Endothelial cell of umbilical vein (primary cell): Measurements from ENCODE around the gene ARPC5.
"Not testable (repeated sequence)": the region's sequence is repeated elsewhere in the genome, so short reads cannot be mapped to it uniquely, and the experiment has no call there.

Source experiments
- EZH2 ChIP-seq: IDR thresholded peaks from 2 replicates; pipeline ENCODE4 v1.6.1; 2012; ENCODE audit warnings: borderline replicate concordance, low read depth, mild to moderate bottlenecking, moderate library complexity, low read length, inconsistent platforms; ENCODE audit not compliant: severe bottlenecking
- GATA2 ChIP-seq: IDR thresholded peaks from 2 replicates; pipeline ENCODE4 v1.7.0; 2011; ENCODE audit warnings: low read depth, mild to moderate bottlenecking, moderate library complexity, mixed read lengths, low read length; ENCODE audit not compliant: insufficient read length, insufficient read depth
- JUN ChIP-seq: IDR thresholded peaks from 2 replicates; pipeline ENCODE4 v1.6.1; 2011; ENCODE audit warnings: borderline replicate concordance, low read depth; ENCODE audit not compliant: insufficient read length, insufficient read depth
- POLR2A ChIP-seq: IDR thresholded peaks from 2 replicates; pipeline ENCODE4 v1.6.1; 2012; ENCODE audit warnings: low read depth, mild to moderate bottlenecking, control low read depth, low read length
- POLR2AphosphoS5 ChIP-seq: IDR thresholded peaks from 2 replicates; pipeline ENCODE4 v1.6.1; 2012; ENCODE audit warnings: low read depth, mild to moderate bottlenecking, control low read depth, low read length, moderate library complexity; ENCODE audit not compliant: insufficient read depth
- TF ChIP-seq, protein P1 (sequence below), 2 donors: IDR thresholded peaks; 1 replicate in 1 of 2; 2 replicates in 1 of 2; pipeline ENCODE4 v1.5.1; 2011; ENCODE audit warnings: low read length in 2 of 2, mild to moderate bottlenecking in 2 of 2, moderate library complexity in 2 of 2, control low read depth in 1 of 2, inconsistent platforms in 1 of 2, low read depth in 1 of 2; ENCODE audit not compliant: insufficient read depth in 1 of 2; ENCODE audit errors: extremely low read depth in 1 of 2
- TF ChIP-seq, protein P2 (sequence below): IDR thresholded peaks from 2 replicates; pipeline ENCODE4 v1.6.1; 2011; ENCODE audit not compliant: insufficient read depth, insufficient read length

GRCh38 chr1:183612975-183613374 lies 22.6 kb downstream of the ARPC5 start:
- TF ChIP-seq, protein P1, sequence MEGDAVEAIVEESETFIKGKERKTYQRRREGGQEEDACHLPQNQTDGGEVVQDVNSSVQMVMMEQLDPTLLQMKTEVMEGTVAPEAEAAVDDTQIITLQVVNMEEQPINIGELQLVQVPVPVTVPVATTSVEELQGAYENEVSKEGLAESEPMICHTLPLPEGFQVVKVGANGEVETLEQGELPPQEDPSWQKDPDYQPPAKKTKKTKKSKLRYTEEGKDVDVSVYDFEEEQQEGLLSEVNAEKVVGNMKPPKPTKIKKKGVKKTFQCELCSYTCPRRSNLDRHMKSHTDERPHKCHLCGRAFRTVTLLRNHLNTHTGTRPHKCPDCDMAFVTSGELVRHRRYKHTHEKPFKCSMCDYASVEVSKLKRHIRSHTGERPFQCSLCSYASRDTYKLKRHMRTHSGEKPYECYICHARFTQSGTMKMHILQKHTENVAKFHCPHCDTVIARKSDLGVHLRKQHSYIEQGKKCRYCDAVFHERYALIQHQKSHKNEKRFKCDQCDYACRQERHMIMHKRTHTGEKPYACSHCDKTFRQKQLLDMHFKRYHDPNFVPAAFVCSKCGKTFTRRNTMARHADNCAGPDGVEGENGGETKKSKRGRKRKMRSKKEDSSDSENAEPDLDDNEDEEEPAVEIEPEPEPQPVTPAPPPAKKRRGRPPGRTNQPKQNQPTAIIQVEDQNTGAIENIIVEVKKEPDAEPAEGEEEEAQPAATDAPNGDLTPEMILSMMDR (IDR thresholded peaks at IDR 0.05; ENCODE audit: extremely low read depth in 1 of 2, insufficient read depth in 1 of 2, low read depth in 1 of 2, low read length in 2 of 2), result not testable (repeated sequence)
- not testable (repeated sequence) for TF ChIP-seq JUN, POLR2A, POLR2AphosphoS5, EZH2, GATA2
- TF ChIP-seq, protein P2, sequence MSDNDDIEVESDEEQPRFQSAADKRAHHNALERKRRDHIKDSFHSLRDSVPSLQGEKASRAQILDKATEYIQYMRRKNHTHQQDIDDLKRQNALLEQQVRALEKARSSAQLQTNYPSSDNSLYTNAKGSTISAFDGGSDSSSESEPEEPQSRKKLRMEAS, result not testable (repeated sequence)
